Pons (tissue), 1 donor: ENCODE results near the gene AHI1.
"Not testable (repeated sequence)": the region's sequence is repeated elsewhere in the genome, so short reads cannot be mapped to it uniquely, and the experiment has no call there.

Experiments used
- DNase-seq: peaks from one replicate; pipeline ENCODE4 v3.0.0-alpha.2; 2016; ENCODE audit warnings: low spot score

Gene AHI1

DNA sequence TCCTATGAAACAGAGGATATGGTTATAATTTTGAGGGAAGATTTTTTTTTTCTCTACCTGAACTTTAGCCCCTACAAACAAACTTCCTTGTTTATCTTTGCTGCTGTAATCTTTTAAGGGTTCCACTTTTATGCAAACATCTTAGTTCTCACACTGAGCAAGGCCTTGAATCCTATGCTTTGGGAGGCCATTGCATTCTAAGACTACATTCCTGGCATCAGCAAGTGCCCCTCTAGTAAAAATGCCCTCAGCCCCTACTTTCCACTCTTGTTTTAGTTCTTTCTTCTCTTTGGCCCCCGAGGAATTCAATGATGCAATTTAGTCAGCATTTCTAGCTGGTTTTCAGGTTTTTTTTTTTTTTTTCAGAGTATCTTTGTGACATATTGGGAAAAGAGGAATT is 8.1 kb upstream of the AHI1 start:
- no peak for DNase-seq

DNA sequence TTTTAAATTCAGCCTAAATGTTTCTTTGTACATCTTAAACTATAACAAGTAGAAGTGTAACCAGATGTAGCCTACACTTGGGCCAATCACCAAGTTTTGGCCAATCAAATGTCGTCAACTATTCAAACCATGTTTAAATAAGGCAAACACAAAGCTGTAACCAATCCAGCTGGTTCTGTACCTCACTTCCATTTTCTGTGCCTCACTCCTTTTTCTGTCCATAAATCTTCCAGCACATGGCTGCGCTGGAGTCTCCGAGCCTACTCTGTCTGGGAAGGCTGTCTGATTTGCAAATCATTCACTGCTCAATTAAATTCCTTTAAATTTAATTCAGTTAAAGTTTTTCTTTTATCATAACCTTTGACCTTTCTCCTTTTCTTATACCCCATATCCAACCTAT is 7.7 kb upstream of the AHI1 start:
- DNase-seq: no peak

DNA sequence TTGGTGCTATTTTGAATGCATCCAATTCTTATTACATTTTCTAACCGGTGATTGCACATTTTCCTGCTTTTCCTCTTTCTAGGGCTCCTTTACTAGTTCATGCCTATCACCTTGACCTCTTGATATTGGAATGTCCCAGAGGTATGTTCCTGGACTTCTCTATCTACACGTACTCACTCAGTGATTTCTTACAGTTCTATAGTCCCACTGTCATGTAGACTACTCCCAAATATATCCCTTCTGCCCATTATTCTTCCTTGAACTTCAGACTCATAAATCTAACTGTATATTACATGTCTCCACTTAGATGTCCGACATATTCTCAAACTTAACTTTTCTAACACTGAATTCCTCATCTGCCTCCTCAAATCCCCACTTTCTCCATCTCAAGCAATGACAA is 7.2 kb upstream of the AHI1 start:
- no peak for DNase-seq

DNA sequence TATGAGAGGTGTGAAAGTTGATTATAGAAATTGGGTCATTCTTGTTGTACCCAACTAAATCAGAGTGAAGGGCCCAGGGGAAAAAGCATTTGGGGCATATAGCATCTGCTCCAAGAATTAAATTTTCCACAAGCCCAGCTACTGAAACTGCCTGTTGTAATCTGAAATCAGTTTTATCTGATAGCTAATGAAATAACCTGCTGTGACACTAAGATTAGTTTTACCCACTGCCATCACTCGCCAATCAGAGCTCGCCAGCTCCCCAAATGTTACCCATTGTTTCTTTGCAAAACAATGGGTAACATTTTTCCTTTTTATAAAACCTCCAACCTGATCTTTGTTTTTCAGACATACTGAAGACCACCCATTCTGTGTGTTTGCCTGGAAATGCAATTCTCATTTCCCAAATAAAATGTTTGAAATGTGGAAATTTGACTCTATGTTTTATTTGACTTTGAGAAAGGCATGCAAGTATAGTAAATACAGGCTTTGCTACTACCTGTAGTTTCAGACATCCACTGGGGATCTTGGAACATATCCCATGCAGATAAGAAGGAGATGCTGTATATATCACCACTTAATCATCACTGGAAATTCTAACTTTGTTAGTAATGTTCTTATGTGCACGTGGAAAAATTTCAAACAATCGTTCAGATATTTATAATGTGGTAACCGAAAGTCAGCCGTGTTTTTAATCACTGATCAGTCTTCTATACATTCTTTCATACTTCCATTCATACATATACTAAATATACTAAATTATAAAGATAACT is 6.3 kb upstream of the AHI1 start:
- no peak for DNase-seq

DNA sequence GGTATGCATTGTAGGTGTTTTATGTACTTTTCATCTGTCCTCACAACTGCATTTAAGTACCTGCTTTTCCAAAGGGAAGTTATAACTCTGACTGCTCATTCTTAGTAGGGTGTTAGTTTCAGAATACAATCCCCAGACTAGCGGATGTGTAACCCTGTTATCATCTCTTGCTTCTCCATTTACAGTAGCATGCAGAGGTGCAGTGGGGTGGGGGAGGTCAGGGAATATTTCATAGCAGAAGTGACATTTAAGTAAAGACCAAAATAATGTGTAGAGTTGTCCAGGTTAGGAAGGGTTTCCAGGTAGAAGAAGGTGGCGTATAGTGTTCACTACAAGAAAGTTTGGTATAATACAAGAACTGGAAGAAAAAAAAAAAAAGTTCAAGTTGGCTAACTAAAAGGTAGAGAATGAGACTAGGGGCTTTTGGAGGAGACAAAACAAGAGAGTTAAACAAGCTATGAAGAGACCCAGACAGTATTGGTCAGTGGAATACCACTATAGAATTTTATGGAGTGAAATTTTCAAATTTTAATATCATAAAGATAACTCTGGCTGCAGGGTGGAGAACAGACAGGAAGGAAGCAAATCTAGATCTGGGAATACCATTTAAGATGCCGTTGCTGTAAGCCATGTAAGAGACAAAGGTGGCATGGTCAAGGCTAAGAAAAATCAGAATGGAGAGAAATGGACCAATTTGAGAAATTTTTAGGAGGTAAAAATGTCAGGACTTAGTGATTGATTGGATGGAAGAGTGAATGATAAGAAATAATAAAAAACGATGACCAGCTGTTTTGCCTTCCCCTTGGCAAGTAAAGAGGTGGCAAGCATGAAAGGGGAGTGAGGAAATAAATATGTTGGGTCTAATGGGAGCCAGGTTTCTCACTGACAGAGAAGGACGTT is 2.2 kb upstream of the AHI1 start:
- DNase-seq: no peak

DNA sequence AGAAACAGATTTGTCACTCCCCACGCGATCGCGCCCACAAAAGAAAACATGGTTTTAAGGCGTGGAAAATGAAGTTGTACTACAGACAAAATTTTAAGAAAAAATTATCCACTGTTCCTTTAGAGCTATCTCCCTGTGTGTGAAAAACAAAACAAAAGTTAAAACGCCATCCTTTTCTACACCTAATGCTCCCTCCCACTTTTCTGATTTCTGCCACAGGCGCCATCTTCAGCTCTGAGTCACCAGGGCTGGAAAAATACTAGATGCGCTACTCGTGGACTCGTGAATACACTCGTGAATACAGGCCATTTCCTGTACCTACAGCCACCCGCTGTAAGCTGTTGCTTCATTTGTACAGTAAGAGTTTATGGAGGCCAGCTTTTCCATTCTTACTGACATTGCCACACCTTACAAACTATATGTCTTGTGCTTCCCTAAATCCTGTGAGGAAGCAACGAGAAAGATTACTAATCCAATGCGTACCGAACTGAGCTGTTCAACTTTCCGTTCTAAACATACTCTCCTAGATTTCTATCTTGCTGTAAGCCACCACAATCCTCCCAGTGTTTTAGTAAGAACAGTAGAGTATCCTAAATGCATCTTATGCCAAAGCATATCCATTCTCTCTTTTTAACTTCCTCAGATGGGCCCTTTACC is 773 bp upstream of the AHI1 start:
- DNase-seq: peak; percentile 86

DNA sequence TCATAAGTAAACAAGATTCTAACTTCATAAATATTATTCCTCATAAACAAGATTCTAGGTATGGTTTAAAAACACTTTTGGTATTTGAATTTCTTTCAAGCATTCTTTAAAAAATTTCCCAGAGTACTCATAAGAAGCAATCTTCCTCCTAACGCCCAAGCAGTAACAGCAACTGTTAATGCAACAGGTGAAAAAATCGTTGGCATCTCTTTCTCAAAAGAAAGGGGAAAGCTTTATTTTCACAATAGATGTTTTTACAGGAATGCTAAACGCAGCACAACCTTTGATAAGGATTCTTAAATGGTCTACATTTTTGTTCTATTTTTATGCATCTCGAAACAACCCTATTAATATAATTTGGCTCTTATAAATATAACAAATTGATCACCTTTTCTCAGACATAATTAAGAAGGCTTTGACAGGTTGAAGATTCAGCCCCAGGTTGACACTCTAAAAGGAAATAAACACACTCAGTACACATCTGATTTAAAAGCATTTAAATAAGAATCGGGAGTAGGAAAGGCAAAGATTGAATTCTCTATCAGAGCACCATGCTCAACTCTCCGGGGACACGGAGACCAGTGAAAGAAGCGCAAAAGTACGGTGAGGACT is 634 bp downstream of the AHI1 start:
- no peak for DNase-seq

DNA sequence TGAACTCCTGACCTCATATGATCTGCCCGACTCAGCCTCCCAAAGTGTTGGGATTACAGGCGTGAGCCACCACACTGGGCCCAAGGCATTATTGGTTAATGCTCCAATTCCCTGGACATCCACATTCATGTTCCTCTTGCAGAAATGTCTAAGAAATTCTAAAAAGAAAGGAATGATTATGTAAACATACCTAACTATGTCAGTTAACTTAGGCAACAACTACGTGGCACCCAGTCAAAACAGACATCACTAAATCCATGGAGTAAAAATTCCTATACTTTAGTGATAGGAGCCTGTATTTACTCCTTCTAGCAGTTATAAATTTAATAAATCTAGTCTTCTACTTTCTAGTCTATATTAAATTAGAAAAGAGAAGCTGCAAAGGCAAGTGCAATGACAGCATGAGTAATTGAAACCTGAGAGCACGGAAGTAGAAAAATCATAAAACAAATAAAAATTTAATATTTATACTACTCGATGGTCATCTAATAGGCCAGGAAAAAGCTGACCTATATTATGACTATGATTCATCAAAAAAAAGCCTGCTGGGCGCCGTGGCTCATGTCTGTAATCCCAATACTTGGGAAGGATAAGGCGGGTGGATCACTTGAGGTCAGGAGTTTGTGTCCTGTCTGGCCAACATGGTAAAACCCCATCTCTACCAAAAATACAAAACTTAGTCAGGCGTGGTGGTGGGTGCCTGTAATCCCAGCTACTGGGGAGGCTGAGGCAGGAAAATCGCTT is 4.2 kb downstream of the AHI1 start:
- no peak for DNase-seq

DNA sequence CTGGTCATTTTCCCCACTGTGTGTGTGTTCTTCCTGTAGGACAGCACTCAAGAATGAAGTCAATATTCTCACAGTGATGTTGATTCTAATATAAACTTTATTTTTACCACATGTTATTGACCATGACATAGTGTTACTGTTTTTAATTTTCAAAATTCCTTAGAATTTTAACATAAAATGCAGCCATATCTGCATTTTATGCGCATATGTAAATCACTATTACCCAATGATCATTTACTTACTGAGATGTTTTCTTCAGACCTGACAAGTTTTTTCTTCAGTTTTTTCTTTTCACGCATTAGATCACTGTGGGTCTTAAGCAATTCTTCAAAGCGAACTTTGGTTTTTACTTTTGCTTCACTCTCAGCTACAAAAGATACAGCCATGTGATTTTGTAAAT is 7.2 kb downstream of the AHI1 start:
- no peak for DNase-seq

DNA sequence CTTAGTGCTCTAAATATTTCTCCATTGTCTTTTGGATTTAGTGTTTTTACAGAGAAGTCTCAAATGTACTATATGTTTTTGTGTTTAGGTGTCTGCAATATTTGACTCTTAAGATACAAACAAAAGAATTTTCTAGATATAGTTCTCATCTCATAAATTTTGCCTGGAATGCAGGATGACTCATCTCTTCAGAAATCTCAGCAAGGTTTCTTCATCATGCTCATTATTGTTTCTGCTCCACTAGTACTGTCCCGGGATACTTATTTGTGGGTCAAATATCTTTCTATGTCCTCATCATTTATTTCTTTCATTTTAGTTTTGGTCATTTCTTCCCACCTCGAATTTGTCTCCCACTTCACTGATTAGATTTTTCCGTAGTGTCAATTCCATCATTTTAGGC is 9.5 kb downstream of the AHI1 start:
- no peak for DNase-seq

DNA sequence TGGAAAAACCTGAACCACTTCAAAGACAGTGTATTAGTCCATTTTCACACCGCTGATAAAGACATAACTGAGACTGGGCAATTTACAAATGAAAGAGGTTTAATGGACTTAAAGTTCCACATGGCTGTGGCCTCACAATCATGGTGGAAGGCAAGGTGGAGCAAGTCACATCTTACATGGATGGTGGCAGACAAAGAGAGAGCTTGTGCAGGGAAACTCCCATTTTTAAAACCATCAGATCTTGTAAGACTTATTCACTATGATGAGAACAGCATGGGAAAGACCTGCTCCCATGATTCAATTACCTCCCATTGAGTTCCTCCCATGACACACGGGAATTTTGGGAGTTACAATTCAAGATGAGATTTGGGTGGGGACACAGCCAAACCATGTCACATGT is 13.6 kb downstream of the AHI1 start:
- not testable (repeated sequence) for DNase-seq

DNA sequence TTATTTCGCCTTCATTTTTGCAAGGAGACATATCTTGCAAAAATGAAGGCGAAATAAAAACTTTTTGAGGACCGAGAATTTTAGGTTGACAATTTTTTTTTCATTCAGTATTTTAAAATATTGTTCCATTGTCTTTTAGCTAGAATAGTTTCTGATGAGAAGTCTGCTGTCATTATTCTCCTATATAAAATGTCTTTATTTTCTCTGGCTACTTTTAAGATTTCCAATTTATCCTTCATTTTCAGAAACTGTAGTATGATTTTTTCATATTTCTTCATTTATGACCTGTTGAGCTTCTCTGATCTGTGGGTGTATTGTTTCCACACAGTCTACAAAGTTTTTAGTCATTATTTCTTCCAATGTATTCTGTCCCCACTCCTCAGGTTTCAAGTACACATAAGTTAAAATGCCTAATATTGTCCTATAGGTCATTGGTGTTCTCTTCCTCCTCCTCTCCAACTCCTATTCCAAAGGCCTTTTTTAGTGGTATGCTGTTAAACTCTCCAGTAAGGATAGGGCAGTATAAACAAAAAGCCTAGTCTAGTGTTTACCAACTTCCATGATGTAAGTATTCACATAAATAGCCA is 15.7 kb downstream of the AHI1 start:
- DNase-seq: no peak

DNA sequence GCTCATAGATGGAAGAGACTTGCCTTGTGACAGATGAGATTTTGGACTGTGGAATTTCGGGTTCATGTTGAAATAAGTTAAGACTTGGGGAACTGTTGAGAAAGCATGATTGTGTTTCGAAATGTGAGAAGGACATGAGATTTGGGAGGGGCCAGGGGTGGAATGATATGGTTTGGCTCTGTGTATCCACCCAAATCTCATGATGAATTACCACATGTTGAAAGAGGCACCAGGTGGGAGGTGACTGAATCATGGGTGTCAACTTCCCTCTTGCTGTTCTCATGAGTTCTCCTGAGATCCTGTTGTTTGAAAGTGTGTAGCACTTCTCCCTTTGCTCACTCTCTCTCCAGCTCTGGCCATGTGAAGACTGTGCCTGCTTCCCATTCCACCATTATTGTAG is 17.9 kb downstream of the AHI1 start:
- no peak for DNase-seq

DNA sequence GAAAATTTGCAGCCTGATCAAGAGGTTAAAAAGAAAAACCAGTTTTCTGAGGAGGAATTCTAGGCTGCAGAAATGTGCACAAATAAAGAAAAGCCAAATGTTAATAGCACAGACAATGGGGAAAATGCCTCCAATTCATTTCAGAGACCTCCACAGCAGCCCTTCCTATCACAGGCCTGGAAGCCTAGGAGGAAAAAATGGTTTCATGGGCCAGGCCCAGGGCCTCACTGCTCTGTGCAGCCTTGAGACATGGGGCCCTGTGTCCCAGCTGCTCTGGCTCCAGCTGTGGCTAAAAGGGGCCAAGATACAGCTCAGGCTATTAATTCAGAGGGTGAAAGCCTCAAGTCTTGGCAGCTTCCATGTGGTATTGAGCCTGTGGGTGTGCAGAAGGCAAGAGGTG is 18.9 kb downstream of the AHI1 start:
- no peak for DNase-seq

DNA sequence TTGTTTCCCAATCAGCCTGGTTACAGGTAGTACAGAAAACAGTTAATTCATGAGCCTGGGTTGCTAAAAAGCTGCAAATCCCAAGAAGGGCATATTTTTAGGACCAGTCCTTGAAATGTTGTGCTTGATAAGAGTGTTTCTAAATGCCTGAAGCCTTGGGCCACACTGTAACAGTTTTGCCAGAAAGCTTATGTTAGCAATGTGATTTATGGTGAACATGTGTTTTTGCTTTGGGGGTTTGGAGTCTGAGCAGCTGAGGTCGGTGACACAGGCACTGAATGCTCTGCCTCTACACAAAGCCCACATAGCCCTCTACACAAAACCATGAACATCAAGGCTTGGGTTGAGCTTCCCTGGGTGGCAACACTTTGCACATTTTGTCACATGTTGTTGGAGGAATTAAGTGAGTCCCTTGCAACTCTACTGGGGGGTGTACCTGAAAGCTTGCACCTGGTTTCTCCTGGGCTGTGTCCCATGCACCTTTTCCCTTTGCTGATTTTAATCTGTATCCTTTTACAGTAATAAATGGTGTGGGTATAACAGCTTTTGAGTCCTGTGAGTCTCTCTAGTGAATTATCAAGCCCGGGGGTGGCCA is 22.2 kb downstream of the AHI1 start:
- no peak for DNase-seq

DNA sequence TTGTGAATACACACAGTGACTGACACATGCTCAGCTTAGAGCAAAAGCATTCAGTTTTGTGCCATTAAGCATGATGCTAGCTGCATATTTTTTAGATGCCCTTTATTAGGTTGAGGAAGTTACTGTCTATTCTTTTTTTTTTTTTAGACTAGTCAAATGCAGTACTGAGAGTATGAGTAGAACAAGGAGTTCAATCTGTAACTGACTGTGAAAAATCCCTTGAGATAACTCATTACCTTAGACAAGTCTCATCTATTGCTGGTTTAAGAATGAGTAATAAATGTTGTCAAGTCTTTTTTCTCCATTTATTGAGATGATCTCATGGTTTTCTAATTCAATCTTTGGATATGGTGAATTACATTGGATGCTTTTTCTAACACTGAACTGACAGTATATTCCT is 23.2 kb downstream of the AHI1 start:
- DNase-seq: no peak

DNA sequence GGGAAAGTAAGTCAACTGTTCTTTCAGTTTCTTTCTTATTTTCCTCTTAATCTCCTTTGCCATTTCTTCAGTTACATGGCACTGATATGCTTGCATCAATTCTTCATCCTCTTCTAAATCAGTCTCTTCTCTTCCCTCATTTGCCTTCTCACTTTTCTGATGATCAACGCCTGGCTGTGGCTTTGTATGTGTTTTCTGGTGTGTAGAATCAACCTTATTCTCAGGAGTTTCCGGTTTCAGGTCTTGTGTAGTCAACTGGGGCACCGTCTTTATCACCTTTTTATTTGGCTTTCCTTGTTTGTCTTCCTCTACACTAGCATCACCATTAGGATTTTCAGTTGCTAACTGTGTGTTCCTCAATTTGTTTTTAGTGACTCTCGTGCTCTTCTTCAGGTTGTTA is 31.6 kb downstream of the AHI1 start:
- no peak for DNase-seq

DNA sequence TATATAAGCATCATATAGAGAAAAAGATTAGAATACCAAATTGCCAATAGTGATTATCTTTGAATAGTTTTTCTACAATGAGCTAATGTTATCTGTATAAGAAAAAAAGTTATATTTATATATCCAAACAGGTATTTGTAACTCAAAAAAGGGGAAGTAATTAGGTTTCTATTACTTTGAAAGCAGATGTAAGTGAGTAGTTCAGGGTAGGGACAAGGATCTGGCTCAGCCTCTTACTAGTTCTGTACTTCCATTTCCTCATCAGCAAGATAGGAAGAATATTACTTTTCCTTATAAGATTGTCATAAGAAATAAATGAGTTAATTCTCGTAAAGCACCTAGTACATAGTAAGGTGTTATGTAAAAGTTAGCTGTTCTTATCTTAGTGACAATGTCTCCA is 32.2 kb downstream of the AHI1 start:
- no peak for DNase-seq

DNA sequence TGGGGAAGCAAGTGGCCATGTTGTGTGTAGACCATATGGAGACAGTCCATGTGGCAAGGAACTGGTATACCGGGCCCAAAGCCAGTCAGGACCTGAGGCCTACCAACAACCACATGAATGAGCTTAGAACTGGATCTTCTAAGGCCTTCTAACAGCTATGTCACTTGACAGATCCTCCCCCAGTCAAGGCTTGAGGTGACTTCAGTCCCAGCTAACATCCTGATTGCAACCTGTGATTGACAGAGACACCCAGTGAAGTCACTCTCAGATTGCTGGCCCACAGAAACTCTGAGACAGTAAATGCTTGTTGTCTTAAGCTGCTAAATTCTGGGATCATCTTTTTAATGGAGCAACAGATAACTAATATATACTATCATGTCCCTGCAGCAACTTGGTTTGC is 32.9 kb downstream of the AHI1 start:
- DNase-seq: no peak

DNA sequence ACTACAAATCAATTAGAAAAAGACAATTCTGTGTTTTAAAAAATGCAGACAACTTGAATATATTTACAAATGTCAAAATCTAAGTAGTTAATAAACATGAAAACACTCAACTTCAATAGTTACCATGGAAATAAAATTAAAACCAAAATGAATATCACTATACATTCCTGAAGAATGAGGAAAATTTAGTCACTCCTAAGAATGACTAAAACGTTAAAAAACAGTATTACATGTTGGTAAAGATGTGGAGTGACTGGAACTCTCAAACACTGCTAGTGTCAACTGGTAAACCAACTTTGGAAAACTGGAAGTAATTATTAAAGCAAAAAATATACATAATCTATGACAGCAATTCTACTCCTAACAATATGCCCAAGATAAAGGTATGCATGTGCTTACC is 36.3 kb downstream of the AHI1 start:
- DNase-seq: no peak

DNA sequence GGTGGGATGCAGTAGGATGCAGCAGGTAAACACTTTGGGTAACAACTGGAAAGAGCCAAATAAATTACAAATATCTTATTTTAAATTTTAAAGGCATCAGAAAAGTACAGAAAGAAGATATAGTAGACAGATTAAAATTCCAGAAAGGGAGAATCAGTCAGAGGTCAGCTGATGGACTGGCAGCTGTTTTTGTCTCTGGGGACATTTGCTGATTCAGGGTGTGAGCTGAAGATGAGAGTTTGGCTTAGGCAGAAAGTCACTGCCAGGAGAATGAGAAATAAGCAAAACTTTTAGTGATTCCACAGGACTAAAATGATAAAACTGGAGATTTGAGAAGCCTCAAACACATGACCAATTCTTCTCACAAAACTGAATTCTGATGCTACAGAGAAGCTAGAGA is 39.5 kb downstream of the AHI1 start:
- no peak for DNase-seq
